HG03521 (cell line): ENCODE results near the gene B4GALT6.

Source experiments
- ATAC-seq: cut with Tn5 transposase; IDR thresholded peaks from one replicate; pipeline ENCODE4 v1.9.1; 2021; ENCODE audit warnings: mild to moderate bottlenecking, moderate library complexity; ENCODE audit not compliant: unreplicated experiment

Gene B4GALT6

DNA sequence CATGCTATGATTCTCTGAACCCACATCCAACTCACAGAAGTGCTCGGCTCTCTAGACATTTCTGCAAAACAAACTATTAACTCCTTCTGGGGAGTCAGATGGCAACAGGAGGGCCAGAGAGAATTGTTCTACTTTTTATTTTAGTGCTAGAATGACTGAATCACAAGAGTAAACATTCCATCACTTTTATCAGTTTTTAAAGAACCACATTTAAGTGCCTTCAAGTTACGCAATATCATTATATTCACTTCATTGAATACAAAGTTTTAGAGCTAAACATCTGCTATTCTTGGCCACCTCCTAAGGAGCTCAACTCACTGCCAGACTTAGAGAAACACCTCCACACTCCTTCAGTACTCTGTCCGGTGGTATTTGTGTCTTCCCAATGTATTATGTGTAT lies 22.4 kb downstream of the B4GALT6 start:
- no peak for ATAC-seq

DNA sequence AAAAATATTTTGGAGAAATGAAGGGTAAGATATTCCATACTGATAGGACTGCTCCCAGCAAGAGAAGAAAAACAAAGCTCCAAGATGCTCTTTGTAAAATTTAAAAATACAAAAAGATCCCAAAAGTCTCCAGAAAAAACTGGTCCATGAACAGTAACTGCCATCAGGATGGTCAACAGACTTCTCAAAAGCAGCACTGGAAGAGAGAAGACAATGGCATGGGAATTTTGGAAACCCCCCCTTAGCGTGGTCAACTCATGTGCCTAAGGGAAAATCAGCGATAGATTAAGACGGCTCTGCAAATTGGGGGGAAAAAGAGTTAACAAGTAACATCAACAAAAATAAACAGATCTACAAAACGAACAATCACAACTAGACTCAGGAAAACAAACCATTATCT lies 23.6 kb downstream of the B4GALT6 start:
- ATAC-seq: no peak

DNA sequence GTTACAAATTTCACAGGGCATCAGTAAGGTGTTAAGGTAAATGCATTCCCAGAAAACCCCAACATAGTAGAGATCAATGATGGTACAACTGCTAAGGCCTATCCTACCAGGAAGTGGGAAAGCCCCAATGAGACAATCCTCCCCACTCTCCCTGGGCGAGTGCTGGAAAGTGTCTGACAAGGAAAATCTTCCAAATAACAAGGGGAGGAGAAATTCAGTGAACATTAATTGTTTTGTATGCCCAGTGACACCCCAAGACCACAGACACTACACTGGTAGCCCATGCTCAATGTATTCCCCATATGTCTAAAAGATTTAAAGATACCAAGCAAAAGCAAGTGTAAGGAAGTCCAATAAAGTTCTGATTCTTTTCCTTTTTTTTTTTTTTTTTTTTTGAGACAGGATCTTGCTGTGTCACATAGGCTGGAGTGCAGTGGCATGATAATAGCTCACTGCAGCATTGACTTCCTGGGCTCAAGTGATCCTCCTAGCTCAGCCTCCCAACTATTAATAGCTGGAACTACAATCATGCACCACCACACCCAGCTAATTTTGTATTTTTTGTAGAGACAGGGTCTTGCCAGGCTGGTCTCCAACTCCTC lies 24.7 kb downstream of the B4GALT6 start:
- ATAC-seq: no peak

- peak; percentile 58 for ATAC-seq
These were observed 25.5 kb downstream of the B4GALT6 start for GRCh38 chr18:31658670-31659575.

DNA sequence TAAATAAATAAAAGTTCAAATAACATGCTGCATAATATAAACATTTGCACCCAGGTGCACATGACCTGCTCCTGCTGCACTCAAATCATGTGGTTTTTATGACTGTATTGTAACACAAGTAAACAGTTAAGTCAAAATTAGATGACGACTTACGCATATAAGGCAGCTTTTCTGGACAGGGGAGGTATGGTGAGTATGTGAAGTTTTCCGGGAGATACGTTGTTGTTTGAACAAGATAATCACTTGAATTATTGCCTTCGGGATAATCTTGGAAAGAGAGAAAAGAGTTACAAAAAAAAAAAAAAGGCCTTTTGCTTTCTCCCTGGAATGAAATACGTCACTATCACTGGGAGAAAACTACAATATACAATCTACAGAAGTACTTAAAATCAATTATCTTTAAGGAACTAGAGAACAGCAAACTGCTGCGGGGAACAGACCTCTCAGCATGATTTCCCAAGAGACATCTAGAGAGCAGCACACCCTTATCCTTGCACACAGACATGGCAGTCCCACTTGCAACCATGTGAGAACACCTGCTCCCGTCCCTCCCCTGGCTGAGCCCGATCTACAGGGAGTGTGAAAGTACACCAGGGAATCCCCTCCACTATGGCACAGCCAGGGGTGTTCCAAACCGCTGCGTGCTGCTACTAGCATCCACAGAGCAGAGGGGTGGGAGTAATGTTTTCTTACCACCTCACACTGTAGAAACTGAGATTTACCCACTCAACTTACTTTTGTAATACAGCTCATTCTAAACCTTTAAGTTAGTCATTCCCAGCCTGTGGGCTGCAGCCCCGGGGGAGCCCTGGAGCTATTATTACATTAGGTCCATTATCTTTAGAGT lies 26.3 kb downstream of the B4GALT6 start:
- ATAC-seq: peak; percentile 77

DNA sequence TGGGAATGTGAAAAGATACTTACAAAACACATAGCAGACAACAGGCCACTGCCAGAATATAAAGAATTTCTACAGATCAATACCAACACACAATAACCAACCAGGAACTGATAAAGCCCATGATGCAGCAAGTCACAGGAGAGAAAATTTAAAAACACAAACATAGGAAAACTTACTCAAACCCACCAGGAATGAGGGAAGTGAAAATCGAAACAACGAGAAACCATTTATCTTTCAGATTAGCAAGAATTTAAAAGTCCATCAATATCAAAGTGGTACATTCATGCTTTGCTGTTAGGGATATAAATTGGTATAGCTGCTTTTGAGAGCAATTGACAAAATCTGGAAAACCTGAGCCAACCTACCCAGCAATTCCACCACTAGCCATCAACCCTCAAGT lies 27.6 kb downstream of the B4GALT6 start:
- no peak for ATAC-seq

GRCh38 chr18:31655354-31655753 lies 29.0 kb downstream of the B4GALT6 start:
- no peak for ATAC-seq

- no peak for ATAC-seq
These were observed 31.5 kb downstream of the B4GALT6 start for GRCh38 chr18:31652877-31653276.

DNA sequence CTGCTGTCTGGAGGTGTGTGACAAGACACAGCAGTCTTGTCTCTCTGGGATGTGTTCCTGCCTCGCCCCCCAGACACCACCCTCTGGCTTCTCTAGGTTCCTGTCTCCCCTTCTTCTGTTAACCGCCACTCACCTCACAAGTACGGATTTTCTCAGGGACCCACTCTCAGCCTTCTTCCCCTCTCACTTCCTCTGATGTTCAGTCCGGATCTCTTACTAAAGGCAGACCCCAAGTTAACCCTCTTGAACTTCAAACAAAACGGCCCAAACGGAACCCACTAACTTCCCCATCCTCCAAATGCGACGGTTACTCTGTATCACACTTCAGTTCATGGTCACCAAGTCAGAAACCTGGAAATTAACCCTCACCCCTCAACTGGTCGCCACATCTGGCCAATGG lies 32.0 kb downstream of the B4GALT6 start:
- ATAC-seq: no peak

GRCh38 chr18:31651369-31651768 lies 33.0 kb downstream of the B4GALT6 start:
- ATAC-seq: no peak

DNA sequence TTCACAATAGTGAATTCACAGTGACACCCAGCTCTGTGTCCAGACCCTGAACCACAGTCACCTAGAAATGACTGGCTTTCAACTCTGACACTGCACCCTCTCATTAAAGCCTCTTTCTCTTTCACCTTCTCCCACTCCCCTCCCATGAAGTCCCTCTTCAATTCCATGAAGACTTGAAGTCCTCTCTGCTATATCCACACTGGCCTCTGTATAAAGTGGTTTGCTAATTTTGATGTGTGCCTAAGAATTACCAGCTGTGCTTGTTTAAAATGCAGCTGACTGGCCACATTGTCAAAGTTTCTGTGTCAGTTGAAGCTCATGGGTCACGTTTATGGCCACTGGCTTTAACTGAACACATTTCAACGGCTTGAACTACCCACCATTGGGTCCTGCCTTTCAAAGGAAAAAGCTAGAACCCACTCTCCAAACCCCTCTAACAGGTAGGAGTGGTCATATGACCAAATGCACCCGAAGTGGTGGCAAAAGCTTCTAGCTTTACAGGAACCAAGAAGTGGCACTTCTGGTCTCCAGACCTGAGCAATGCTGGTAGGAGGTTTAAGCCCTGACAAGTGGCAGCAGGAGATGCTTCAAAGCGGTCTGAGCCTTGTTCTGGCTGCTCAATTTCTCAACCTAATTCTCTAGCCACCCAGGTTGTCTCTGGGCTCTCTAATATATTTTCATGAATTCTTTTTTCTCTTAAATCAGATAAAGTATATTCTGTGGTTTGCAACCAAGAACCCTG lies 34.2 kb downstream of the B4GALT6 start:
- ATAC-seq: peak; percentile 54

GRCh38 chr18:31649449-31649848 lies 34.9 kb downstream of the B4GALT6 start:
- no peak for ATAC-seq

- peak; percentile 42 for ATAC-seq
These were observed 35.4 kb downstream of the B4GALT6 start for GRCh38 chr18:31648966-31649429.

GRCh38 chr18:31648458-31648857 lies 35.9 kb downstream of the B4GALT6 start:
- no peak for ATAC-seq

- no peak for ATAC-seq
These were observed 37.1 kb downstream of the B4GALT6 start for GRCh38 chr18:31647127-31647753.

DNA sequence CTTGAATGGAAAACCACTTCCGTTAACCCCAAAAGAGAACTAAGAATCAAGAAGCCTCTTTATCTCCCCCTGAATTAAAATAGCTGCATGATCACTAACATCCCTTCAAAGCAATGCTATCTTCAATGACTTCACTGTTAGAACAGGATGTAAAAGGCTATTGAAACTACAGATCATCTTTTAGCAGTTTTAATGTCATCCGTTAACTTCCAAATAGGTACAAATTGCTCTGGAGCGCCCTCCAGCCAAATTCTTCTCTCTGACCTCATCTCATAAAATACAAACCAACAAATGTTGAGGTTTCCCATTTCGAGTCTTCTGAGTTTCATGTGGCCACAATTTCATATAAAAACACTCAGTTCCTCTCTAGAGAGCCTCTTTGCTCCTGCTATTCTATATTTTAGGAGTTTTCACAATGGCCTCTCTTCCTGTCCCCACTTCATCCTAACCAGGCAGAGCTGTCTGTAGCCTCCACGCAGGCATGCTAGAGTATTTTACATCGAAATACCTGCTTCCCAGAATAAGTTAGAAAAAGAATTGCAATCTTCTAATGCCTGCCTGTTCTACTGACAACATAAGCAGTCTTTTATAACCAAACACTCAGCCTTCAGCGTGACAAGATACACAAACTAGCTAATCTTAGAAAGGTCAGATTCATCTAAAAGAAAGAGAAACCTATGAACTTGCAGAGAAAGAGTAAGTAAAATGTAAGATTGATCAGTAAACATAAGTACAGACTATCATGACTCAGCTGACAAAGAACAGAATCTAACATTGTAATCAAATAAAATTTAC lies 37.9 kb downstream of the B4GALT6 start:
- ATAC-seq: no peak

DNA sequence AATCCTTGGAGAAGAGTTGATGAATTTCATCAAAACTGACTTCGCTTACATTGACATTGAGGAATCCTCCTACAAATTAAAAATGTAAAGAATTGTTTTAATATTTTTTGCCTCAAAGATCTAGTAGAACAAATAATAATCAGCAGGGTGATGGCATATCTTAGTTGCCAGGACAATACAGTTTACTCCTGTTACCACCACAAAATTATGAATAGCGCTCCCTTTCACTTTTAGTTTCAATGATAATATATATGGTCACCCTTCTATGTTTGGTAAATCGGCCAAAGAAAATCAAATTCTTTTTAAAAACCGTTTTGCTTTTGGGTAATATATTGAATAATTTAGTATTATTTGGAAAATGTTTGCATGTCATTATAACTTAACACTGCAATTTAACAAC lies 39.0 kb downstream of the B4GALT6 start:
- peak; percentile 34 for ATAC-seq

GRCh38 chr18:31643003-31643402 lies 41.4 kb downstream of the B4GALT6 start:
- no peak for ATAC-seq

GRCh38 chr18:31637445-31637844 lies 46.9 kb downstream of the B4GALT6 start:
- ATAC-seq: no peak
